ENCODE data around the gene USP35.
"Not testable (repeated sequence)": the region's sequence is repeated elsewhere in the genome, so short reads cannot be mapped to it uniquely, and the experiment has no call there.

The USP35 gene

GRCh38 chr11:78224506-78224905 lies 35.8 kb downstream of the USP35 start:
- no peaks in the 10 kb centered on the region for H3K4me1 ChIP-seq (ENCODE audit: control insufficient read depth, insufficient read depth, low read length, unreplicated experiment)
- 0 out of 2 replicates have a peak, but pooled peaks cover 6% of the 10 kb centered on the region for H3K36me3 ChIP-seq (ENCODE audit: insufficient read depth, low read length)
- H3K27me3 ChIP-seq (ENCODE audit: insufficient read depth, low read length) = no peaks in the 10 kb centered on the region
- no peak overlapping the region for H3K27ac ChIP-seq (ENCODE audit: low read depth, low read length)
- H3K4me3 ChIP-seq (ENCODE audit: low read depth, low read length) = no peak overlapping the region
- H3K79me2 ChIP-seq (ENCODE audit: control insufficient read depth, insufficient read depth, low read length, unreplicated experiment) = no peaks in the 10 kb centered on the region
- no peak overlapping the region for H2AFZ ChIP-seq (ENCODE audit: low read length, unreplicated experiment)

- H2AFZ ChIP-seq (ENCODE audit: low read length, unreplicated experiment) = no peak overlapping the region
- no peak overlapping the region for H3K4me3 ChIP-seq (ENCODE audit: low read depth, low read length)
- H3K4me1 ChIP-seq (ENCODE audit: control insufficient read depth, insufficient read depth, low read length, unreplicated experiment) = no peaks in the 10 kb centered on the region
- no peak overlapping the region for H3K27ac ChIP-seq (ENCODE audit: low read depth, low read length)
- no peaks in the 10 kb centered on the region for H3K27me3 ChIP-seq (ENCODE audit: insufficient read depth, low read length)
- H3K79me2 ChIP-seq (ENCODE audit: control insufficient read depth, insufficient read depth, low read length, unreplicated experiment) = no peaks in the 10 kb centered on the region
- 0 out of 2 replicates have a peak, but pooled peaks cover 6% of the 10 kb centered on the region for H3K36me3 ChIP-seq (ENCODE audit: insufficient read depth, low read length)
Measured at GRCh38 chr11:78224906-78225420, 36.2 kb downstream of the USP35 start.

GRCh38 chr11:78226684-78227680 lies 38.3 kb downstream of the USP35 start:
- Histone ChIP-seq H3K36me3 (ENCODE audit: insufficient read depth, low read length) (no peaks in the 10 kb centered on the region), H2AFZ (ENCODE audit: low read length, unreplicated experiment) (no peak overlapping the region), H3K27ac (ENCODE audit: low read depth, low read length) (no peak overlapping the region), H3K27me3 (ENCODE audit: insufficient read depth, low read length) (no peaks in the 10 kb centered on the region), H3K79me2 (ENCODE audit: control insufficient read depth, insufficient read depth, low read length, unreplicated experiment) (no peaks in the 10 kb centered on the region), H3K4me3 (ENCODE audit: low read depth, low read length) (no peak overlapping the region), H3K4me1 (ENCODE audit: control insufficient read depth, insufficient read depth, low read length, unreplicated experiment) (peaks cover 4% of the 10 kb centered on the region)

- no peak overlapping the region for H3K27ac ChIP-seq (ENCODE audit: low read depth, low read length)
- no peaks in the 10 kb centered on the region for H3K36me3 ChIP-seq (ENCODE audit: insufficient read depth, low read length)
- no peaks in the 10 kb centered on the region for H3K79me2 ChIP-seq (ENCODE audit: control insufficient read depth, insufficient read depth, low read length, unreplicated experiment)
- no peak overlapping the region for H2AFZ ChIP-seq (ENCODE audit: low read length, unreplicated experiment)
- no peak overlapping the region for H3K4me3 ChIP-seq (ENCODE audit: low read depth, low read length)
- no peaks in the 10 kb centered on the region for H3K27me3 ChIP-seq (ENCODE audit: insufficient read depth, low read length)
- H3K4me1 ChIP-seq (ENCODE audit: control insufficient read depth, insufficient read depth, low read length, unreplicated experiment) = peaks cover 10% of the 10 kb centered on the region
Measured at GRCh38 chr11:78227921-78228320, 39.2 kb downstream of the USP35 start.

- no peak overlapping the region for H2AFZ ChIP-seq (ENCODE audit: low read length, unreplicated experiment)
Measured at GRCh38 chr11:78228467-78228866, 39.7 kb downstream of the USP35 start.

GRCh38 chr11:78229106-78229505 lies 40.4 kb downstream of the USP35 start:
- H3K27me3 ChIP-seq (ENCODE audit: insufficient read depth, low read length) = no peaks in the 10 kb centered on the region
- H3K4me1 ChIP-seq (ENCODE audit: control insufficient read depth, insufficient read depth, low read length, unreplicated experiment) = peaks cover 10% of the 10 kb centered on the region
- no peak overlapping the region for H2AFZ ChIP-seq (ENCODE audit: low read length, unreplicated experiment)
- no peak overlapping the region for H3K27ac ChIP-seq (ENCODE audit: low read depth, low read length)
- H3K4me3 ChIP-seq (ENCODE audit: low read depth, low read length) = no peak overlapping the region
- no peaks in the 10 kb centered on the region for H3K79me2 ChIP-seq (ENCODE audit: control insufficient read depth, insufficient read depth, low read length, unreplicated experiment)
- H3K36me3 ChIP-seq (ENCODE audit: insufficient read depth, low read length) = no peaks in the 10 kb centered on the region

More at GRCh38 chr11:78228467-78228866, 39.7 kb downstream of the USP35 start:
- H3K4me1 ChIP-seq (ENCODE audit: control insufficient read depth, insufficient read depth, low read length, unreplicated experiment) = peaks cover 10% of the 10 kb centered on the region
- H3K27ac ChIP-seq (ENCODE audit: low read depth, low read length) = no peak overlapping the region
- H3K27me3 ChIP-seq (ENCODE audit: insufficient read depth, low read length) = no peaks in the 10 kb centered on the region
- H3K4me3 ChIP-seq (ENCODE audit: low read depth, low read length) = no peak overlapping the region
- no peaks in the 10 kb centered on the region for H3K79me2 ChIP-seq (ENCODE audit: control insufficient read depth, insufficient read depth, low read length, unreplicated experiment)
- H3K36me3 ChIP-seq (ENCODE audit: insufficient read depth, low read length) = no peaks in the 10 kb centered on the region

- no peaks in the 10 kb centered on the region for H3K79me2 ChIP-seq (ENCODE audit: control insufficient read depth, insufficient read depth, low read length, unreplicated experiment)
- H3K4me3 ChIP-seq (ENCODE audit: low read depth, low read length) = no peak overlapping the region
- H3K4me1 ChIP-seq (ENCODE audit: control insufficient read depth, insufficient read depth, low read length, unreplicated experiment) = peaks cover 10% of the 10 kb centered on the region
- H3K36me3 ChIP-seq (ENCODE audit: insufficient read depth, low read length) = no peaks in the 10 kb centered on the region
- no peaks in the 10 kb centered on the region for H3K27me3 ChIP-seq (ENCODE audit: insufficient read depth, low read length)
- no peak overlapping the region for H3K27ac ChIP-seq (ENCODE audit: low read depth, low read length)
- H2AFZ ChIP-seq (ENCODE audit: low read length, unreplicated experiment) = no peak overlapping the region
Measured at GRCh38 chr11:78230161-78230877, 41.6 kb downstream of the USP35 start.

- Histone ChIP-seq H3K27me3 (ENCODE audit: insufficient read depth, low read length) (no peaks in the 10 kb centered on the region), H3K4me3 (ENCODE audit: low read depth, low read length) (no peak overlapping the region), H3K27ac (ENCODE audit: low read depth, low read length) (no peak overlapping the region; the same call in 1 of the 2 replicates), H3K36me3 (ENCODE audit: insufficient read depth, low read length) (peaks cover 3% of the 10 kb centered on the region; the same call in 1 of the 2 replicates), H3K4me1 (ENCODE audit: control insufficient read depth, insufficient read depth, low read length, unreplicated experiment) (peaks cover 10% of the 10 kb centered on the region), H3K79me2 (ENCODE audit: control insufficient read depth, insufficient read depth, low read length, unreplicated experiment) (no peaks in the 10 kb centered on the region), H2AFZ (ENCODE audit: low read length, unreplicated experiment) (no peak overlapping the region)
Measured at GRCh38 chr11:78231962-78232501, 43.3 kb downstream of the USP35 start.

- H2AFZ ChIP-seq (ENCODE audit: low read length, unreplicated experiment); H3K27me3 ChIP-seq (ENCODE audit: insufficient read depth, low read length); H3K27ac ChIP-seq (ENCODE audit: low read depth, low read length); H3K79me2 ChIP-seq (ENCODE audit: control insufficient read depth, insufficient read depth, low read length, unreplicated experiment); H3K36me3 ChIP-seq (ENCODE audit: insufficient read depth, low read length); H3K4me3 ChIP-seq (ENCODE audit: low read depth, low read length): not testable (repeated sequence)
- peaks cover 10% of the 10 kb centered on the region for H3K4me1 ChIP-seq (ENCODE audit: control insufficient read depth, insufficient read depth, low read length, unreplicated experiment)
Measured at GRCh38 chr11:78233046-78233445, 44.3 kb downstream of the USP35 start.

GRCh38 chr11:78234006-78234405 lies 45.3 kb downstream of the USP35 start:
- Histone ChIP-seq H3K27ac (ENCODE audit: low read depth, low read length) (no peak overlapping the region), H3K4me1 (ENCODE audit: control insufficient read depth, insufficient read depth, low read length, unreplicated experiment) (peaks cover 10% of the 10 kb centered on the region), H2AFZ (ENCODE audit: low read length, unreplicated experiment) (no peak overlapping the region), H3K4me3 (ENCODE audit: low read depth, low read length) (no peak overlapping the region), H3K79me2 (ENCODE audit: control insufficient read depth, insufficient read depth, low read length, unreplicated experiment) (no peaks in the 10 kb centered on the region), H3K27me3 (ENCODE audit: insufficient read depth, low read length) (no peaks in the 10 kb centered on the region), H3K36me3 (ENCODE audit: insufficient read depth, low read length) (peaks cover 6% of the 10 kb centered on the region; the same call in 1 of the 2 replicates)

Data from ACC112 (cell line).